WTC11 (cell line): ENCODE data around the gene DNTT. TPM values are rescaled to one million over a fixed set of nuclear protein-coding genes. Genes with fewer than 3 reads are reported as not detected.

Experiments
- ATAC-seq: fragments of 200-7000 bp; cut with Tn5 transposase; 2 replicates; pipeline ENCODE4 v1.10.0; 2021; ENCODE audit warnings: mild to moderate bottlenecking, moderate library complexity
- CTCF ChIA-PET: fragments of 300-600 bp; sonication (Branson Sonifier 250); formaldehyde crosslinking; loops from one replicate; lab custom pipeline; 2021; ENCODE audit warnings: antibody characterized with exemption; lab: Charles Lee
- POLR2A ChIA-PET: fragments of 350-600 bp; sonication (Branson Sonifier 250); formaldehyde crosslinking; loops from one replicate; lab custom pipeline; 2021; ENCODE audit warnings: antibody characterized with exemption; lab: Charles Lee
- DNase-seq: peaks from one replicate; pipeline ENCODE4 v3.0.0; 2021; ENCODE audit warnings: low spot score
- H3K27ac Mint-ChIP-seq: 2 replicates; pipeline ENCODE4 v1.8.0; 2021; ENCODE audit warnings: mixed read lengths
- H3K27me3 Mint-ChIP-seq: 2 replicates; pipeline ENCODE4 v1.8.0; 2021; ENCODE audit warnings: low read depth, mild to moderate bottlenecking, moderate library complexity, mixed read lengths
- H3K36me3 Mint-ChIP-seq: 2 replicates; pipeline ENCODE4 v1.8.0; 2021; ENCODE audit warnings: mixed read lengths
- H3K4me1 Mint-ChIP-seq: 2 replicates; pipeline ENCODE4 v1.8.0; 2022; ENCODE audit warnings: mixed read lengths
- H3K4me3 Mint-ChIP-seq: 2 replicates; pipeline ENCODE4 v1.8.0; 2021; ENCODE audit warnings: mild to moderate bottlenecking, moderate library complexity, mixed read lengths
- H3K9me3 Mint-ChIP-seq: 2 replicates; pipeline ENCODE4 v1.8.0; 2021; ENCODE audit warnings: mixed read lengths
- FOXK1 ChIP-seq: sonication (generic); formaldehyde crosslinking; IDR thresholded peaks from 2 replicates; pipeline ENCODE4 v1.8.0; 2022; ENCODE audit warnings: mild to moderate bottlenecking, moderate library complexity, missing genetic modification reagents
- JAZF1 ChIP-seq: fragments of 250-450 bp; sonication (Bioruptor Pico); IDR thresholded peaks from 2 replicates; pipeline ENCODE4 v1.9.0; 2021; ENCODE audit warnings: moderate library complexity, mild to moderate bottlenecking, inconsistent platforms
- NFYB ChIP-seq: sonication (generic); formaldehyde crosslinking; conservative IDR thresholded peaks from 2 replicates; pipeline ENCODE4 v1.8.0; 2022; ENCODE audit warnings: low read depth, missing genetic modification reagents
- NR1H2 ChIP-seq: sonication (generic); formaldehyde crosslinking; IDR thresholded peaks from 2 replicates; pipeline ENCODE4 v1.9.0; 2021; ENCODE audit warnings: mild to moderate bottlenecking, moderate library complexity, missing genetic modification reagents
- OVOL2 ChIP-seq: fragments of 250-450 bp; sonication (Bioruptor Pico); IDR thresholded peaks from 2 replicates; pipeline ENCODE4 v1.9.0; 2021; ENCODE audit warnings: mild to moderate bottlenecking, borderline replicate concordance
- RELA ChIP-seq: sonication (generic); formaldehyde crosslinking; IDR thresholded peaks from 2 replicates; pipeline ENCODE4 v1.8.1; 2022; ENCODE audit warnings: missing genetic modification reagents, mild to moderate bottlenecking, borderline replicate concordance
- RORB ChIP-seq: fragments of 250-450 bp; sonication (Bioruptor Pico); IDR thresholded peaks from 2 replicates; pipeline ENCODE4 v1.9.0; 2021; ENCODE audit warnings: mild to moderate bottlenecking
- TEAD1 ChIP-seq: sonication (generic); formaldehyde crosslinking; IDR thresholded peaks from 2 replicates; pipeline ENCODE4 v1.8.0; 2022; ENCODE audit warnings: mild to moderate bottlenecking, missing genetic modification reagents
- TP53 ChIP-seq: sonication (generic); formaldehyde crosslinking; IDR thresholded peaks from 2 replicates; pipeline ENCODE4 v1.8.1; 2023; ENCODE audit warnings: mild to moderate bottlenecking, missing genetic modification reagents
- ZNF423 ChIP-seq: fragments of 250-450 bp; sonication (Bioruptor Pico); IDR thresholded peaks from 2 replicates; pipeline ENCODE4 v2.1.2; 2022; ENCODE audit warnings: mild to moderate bottlenecking, moderate library complexity
- total RNA-seq: library from RNA; stranded (reverse); gene quantifications from 3 replicates; pipeline ENCODE4 v1.2.3, GENCODE V29; 2021
- TF ChIP-seq, protein P1 (sequence below): sonication (generic); formaldehyde crosslinking; IDR thresholded peaks from 2 replicates; pipeline ENCODE4 v1.8.1; 2022; ENCODE audit warnings: mild to moderate bottlenecking, missing genetic modification reagents, moderate library complexity, borderline replicate concordance
- TF ChIP-seq, protein P2 (sequence below): fragments of 200-600 bp; IDR thresholded peaks from 2 replicates; pipeline ENCODE4 v1.8.0; 2022; ENCODE audit warnings: antibody characterized with exemption
- TF ChIP-seq, protein P3 (sequence below): sonication (generic); formaldehyde crosslinking; IDR thresholded peaks from 2 replicates; pipeline ENCODE4 v1.8.0; 2022; ENCODE audit warnings: mild to moderate bottlenecking, missing genetic modification reagents
- TF ChIP-seq, protein P4 (sequence below): sonication (generic); formaldehyde crosslinking; IDR thresholded peaks from 2 replicates; pipeline ENCODE4 v1.8.1; 2023; ENCODE audit warnings: mild to moderate bottlenecking, missing genetic modification reagents, moderate library complexity
- TF ChIP-seq, protein P5 (sequence below): fragments of 250-450 bp; sonication (Bioruptor Pico); conservative IDR thresholded peaks from 2 replicates; pipeline ENCODE4 v1.9.0; 2021; ENCODE audit warnings: mild to moderate bottlenecking
- TF ChIP-seq, protein P6 (sequence below): fragments of 250-450 bp; sonication (Bioruptor Pico); IDR thresholded peaks from 2 replicates; pipeline ENCODE4 v1.9.0; 2021; ENCODE audit warnings: moderate library complexity, mild to moderate bottlenecking, inconsistent platforms, borderline replicate concordance
- TF ChIP-seq, protein P7 (sequence below): sonication (generic); formaldehyde crosslinking; IDR thresholded peaks from 2 replicates; pipeline ENCODE4 v1.8.1; 2023; ENCODE audit warnings: mild to moderate bottlenecking, missing genetic modification reagents, moderate library complexity

Gene DNTT
- total RNA-seq, 1 experiment from 2014 or later = not detected

DNA sequence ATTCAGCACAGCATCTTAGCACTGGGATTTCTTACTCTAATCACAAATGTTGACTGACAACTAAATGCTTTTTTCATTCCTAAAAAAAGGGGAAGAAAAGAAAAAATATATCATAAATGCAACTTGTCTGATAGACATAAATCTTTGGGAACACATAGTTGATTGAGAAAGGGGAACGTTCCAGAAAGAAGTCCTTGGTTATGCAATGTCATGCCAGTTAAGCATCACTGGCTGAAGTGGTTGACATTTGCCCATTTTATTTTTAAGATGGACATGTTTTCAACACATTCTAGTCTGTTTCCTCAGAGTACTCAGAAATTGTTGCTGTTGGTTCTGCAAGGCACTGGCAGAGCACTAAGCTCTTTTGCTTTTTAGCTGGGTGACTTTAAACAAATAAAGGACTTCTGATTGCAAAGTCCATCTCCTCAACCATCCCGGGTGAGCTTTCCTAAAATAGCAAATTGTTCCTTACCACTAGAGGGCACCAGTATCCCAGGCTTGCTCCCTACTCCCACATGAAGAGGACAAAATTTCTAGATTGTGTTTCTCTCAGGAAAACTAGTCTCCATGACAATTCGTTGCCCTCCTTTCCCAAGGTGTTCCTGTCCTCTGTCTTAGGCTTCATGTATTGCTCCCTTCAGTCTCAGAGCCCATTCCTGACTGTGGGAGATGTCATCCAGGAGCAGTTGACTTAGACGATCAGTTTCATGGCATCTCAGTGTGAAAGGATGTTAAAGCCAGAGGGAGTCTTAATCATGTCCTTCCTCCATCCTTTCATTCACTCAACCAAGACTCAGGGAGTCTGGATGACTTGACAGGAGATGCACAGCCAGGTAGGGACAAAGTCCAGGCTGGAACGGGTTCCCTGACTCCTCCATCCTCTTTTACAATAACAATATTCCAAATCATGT lies 30.6 kb downstream of the DNTT start:
- CTCF ChIA-PET = interaction anchor here (0.6 to 3.3 kb wide), 41 partner anchors 9 to 435 kb away, joined by 3 to 39 read pairs (median 4); partner anchors contain the start of genes OPALIN and TLL2
- Mint-ChIP-seq H3K4me1 (peaks cover 26% of the 10 kb centered on the region), H3K9me3 (no peaks in the 10 kb centered on the region), H3K36me3 (no peaks in the 10 kb centered on the region), H3K27me3 (peaks cover 4% of the 10 kb centered on the region), H3K27ac (no peak overlapping the region), H3K4me3 (no peak overlapping the region)
- ATAC-seq (peak; percentile 79), DNase-seq (no peak)
- POLR2A ChIA-PET = interaction anchor here (1.0 kb wide), 1 partner anchor 25 kb away, joined by 3 read pairs; no protein-coding TSS in a partner anchor
- TF ChIP-seq JAZF1 (CRISPR knock-in tag) = no peak
- TF ChIP-seq, protein P1, sequence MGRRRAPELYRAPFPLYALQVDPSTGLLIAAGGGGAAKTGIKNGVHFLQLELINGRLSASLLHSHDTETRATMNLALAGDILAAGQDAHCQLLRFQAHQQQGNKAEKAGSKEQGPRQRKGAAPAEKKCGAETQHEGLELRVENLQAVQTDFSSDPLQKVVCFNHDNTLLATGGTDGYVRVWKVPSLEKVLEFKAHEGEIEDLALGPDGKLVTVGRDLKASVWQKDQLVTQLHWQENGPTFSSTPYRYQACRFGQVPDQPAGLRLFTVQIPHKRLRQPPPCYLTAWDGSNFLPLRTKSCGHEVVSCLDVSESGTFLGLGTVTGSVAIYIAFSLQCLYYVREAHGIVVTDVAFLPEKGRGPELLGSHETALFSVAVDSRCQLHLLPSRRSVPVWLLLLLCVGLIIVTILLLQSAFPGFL = no peak
- no peak for TF ChIP-seq TP53 (CRISPR knock-in tag)
- TF ChIP-seq, protein P2, sequence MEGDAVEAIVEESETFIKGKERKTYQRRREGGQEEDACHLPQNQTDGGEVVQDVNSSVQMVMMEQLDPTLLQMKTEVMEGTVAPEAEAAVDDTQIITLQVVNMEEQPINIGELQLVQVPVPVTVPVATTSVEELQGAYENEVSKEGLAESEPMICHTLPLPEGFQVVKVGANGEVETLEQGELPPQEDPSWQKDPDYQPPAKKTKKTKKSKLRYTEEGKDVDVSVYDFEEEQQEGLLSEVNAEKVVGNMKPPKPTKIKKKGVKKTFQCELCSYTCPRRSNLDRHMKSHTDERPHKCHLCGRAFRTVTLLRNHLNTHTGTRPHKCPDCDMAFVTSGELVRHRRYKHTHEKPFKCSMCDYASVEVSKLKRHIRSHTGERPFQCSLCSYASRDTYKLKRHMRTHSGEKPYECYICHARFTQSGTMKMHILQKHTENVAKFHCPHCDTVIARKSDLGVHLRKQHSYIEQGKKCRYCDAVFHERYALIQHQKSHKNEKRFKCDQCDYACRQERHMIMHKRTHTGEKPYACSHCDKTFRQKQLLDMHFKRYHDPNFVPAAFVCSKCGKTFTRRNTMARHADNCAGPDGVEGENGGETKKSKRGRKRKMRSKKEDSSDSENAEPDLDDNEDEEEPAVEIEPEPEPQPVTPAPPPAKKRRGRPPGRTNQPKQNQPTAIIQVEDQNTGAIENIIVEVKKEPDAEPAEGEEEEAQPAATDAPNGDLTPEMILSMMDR = peak; percentile 75

DNA sequence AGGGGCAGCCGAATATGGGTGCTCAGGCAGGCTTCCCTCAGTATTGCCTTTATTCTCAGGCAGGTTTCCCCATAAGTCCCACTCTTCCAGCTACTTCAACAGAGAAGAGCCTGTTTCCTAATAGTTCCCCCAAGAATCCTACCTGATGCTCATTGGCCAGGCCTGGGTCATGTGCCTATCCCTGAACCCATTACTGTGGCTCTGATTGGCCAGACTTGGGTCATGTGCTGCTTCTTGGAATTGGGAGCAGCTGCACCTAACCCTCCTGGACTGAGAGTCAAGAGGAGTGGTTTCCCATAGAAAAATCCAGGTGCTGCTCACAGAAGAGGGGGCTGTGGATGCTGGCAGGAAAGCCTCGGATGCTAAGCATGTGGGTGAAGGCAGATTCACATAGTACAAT lies 32.9 kb downstream of the DNTT start:
- Mint-ChIP-seq H3K27me3 (peaks cover 3% of the 10 kb centered on the region), H3K9me3 (no peaks in the 10 kb centered on the region), H3K36me3 (no peaks in the 10 kb centered on the region), H3K4me1 (peaks cover 42% of the 10 kb centered on the region), H3K4me3 (no peak overlapping the region), H3K27ac (no peak overlapping the region)
- DNase-seq (no peak), ATAC-seq (no peak)
- TF ChIP-seq, protein P3, sequence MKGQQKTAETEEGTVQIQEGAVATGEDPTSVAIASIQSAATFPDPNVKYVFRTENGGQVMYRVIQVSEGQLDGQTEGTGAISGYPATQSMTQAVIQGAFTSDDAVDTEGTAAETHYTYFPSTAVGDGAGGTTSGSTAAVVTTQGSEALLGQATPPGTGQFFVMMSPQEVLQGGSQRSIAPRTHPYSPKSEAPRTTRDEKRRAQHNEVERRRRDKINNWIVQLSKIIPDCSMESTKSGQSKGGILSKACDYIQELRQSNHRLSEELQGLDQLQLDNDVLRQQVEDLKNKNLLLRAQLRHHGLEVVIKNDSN = peak; percentile 70; the same call in 1 of the 2 replicates
- TF ChIP-seq ZNF423 (CRISPR knock-in tag) (no peak), RORB (CRISPR knock-in tag) (no peak)
- TF ChIP-seq, protein P4, sequence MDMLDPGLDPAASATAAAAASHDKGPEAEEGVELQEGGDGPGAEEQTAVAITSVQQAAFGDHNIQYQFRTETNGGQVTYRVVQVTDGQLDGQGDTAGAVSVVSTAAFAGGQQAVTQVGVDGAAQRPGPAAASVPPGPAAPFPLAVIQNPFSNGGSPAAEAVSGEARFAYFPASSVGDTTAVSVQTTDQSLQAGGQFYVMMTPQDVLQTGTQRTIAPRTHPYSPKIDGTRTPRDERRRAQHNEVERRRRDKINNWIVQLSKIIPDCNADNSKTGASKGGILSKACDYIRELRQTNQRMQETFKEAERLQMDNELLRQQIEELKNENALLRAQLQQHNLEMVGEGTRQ = peak; percentile 86
- TF ChIP-seq, protein P5, sequence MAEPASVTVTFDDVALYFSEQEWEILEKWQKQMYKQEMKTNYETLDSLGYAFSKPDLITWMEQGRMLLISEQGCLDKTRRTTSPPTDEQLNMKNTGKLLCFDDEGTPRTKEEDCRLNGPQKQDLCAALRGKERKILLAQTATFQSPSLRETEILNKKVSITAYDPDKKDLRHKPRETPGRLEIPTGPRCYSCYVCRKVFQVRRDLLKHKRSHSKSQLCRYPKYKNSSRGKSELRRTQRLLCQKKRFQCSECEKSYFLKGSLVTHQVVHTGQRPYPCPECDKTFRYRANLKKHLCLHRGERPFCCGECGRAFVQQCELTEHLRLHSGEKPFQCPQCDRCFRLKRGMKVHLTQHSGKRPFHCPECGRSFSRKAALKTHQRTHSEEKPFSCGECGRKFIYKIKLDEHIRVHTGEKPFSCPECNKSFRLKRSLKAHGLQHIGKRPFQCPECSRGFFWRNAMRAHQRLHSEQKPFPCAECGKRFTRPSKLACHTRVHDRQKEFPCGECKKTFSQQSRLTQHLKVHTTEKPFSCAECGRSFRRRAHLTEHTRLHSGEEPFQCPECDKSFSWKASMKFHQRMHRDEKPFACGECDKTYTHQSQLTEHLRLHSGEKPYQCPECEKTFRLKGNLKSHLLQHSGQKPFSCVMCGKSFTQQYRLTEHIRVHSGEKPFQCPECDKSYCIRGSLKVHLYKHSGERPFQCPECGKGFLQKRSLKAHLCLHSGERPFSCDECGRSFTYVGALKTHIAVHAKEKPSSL (CRISPR knock-in tag) = no peak
- ChIA-PET CTCF (interaction anchor here (0.5 to 3.0 kb wide), 5 partner anchors 27 to 108 kb away, joined by 3 to 31 read pairs (median 7); no protein-coding TSS in a partner anchor), POLR2A (no interaction called here)

DNA sequence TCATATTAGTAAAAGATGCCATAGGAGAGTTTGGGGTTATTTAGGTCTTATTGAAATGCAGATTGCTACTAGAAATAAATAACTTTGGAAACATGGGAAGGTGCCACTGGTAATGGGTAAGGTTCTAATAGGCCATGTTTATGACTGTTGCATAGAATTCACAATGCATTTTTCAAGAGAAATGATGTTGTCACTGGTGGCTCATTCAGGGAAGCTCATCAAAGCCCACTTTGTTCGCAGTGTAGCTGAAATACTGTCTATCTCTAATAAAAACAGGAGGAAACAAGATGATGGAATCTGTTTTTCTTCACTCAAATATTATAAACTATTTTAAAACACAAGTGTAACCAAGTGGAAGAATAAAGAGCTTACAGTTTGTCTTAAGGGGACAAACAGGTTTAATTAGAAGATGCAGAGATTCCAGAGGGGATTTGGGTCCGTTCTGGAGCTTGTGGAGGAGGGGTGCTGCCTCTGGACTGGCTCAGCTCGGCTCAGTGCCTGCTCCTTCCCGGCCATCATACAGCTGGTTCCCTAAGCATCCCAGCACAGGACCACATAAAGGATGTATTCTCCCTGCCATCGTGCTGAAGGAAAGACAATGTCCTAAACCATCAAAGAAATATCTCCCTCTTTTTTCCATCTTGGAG lies 34.2 kb downstream of the DNTT start:
- DNase-seq (no peak), ATAC-seq (no peak)
- no peak overlapping the region for H3K27ac Mint-ChIP-seq
- no peak overlapping the region for H3K4me3 Mint-ChIP-seq
- no peaks in the 10 kb centered on the region; the same call in 1 of the 2 replicates for H3K36me3 Mint-ChIP-seq
- CTCF ChIA-PET = interaction anchor here (0.5 to 3.0 kb wide), 11 partner anchors 9 to 321 kb away, joined by 3 to 31 read pairs (median 6); no protein-coding TSS in a partner anchor
- POLR2A ChIA-PET = interaction anchor here (0.9 kb wide), 1 partner anchor 61 kb away, joined by 3 read pairs; no protein-coding TSS in a partner anchor
- H3K4me1 Mint-ChIP-seq = peaks cover 51% of the 10 kb centered on the region
- H3K9me3 Mint-ChIP-seq = no peaks in the 10 kb centered on the region
- H3K27me3 Mint-ChIP-seq = peaks cover 16% of the 10 kb centered on the region
- TF ChIP-seq TEAD1 (CRISPR knock-in tag) (no peak), ZNF423 (CRISPR knock-in tag) (no peak), FOXK1 (no peak), NFYB (CRISPR knock-in tag) (no peak), RELA (CRISPR knock-in tag) (no peak), NR1H2 (no peak), OVOL2 (CRISPR knock-in tag) (no peak)
- TF ChIP-seq, protein P6, sequence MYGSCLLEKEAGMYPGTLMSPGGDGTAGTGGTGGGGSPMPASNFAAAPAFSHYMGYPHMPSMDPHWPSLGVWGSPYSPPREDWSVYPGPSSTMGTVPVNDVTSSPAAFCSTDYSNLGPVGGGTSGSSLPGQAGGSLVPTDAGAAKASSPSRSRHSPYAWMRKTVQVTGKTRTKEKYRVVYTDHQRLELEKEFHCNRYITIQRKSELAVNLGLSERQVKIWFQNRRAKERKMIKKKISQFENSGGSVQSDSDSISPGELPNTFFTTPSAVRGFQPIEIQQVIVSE (CRISPR knock-in tag) = no peak
- TF ChIP-seq, protein P4 = no peak
- TF ChIP-seq, protein P7, sequence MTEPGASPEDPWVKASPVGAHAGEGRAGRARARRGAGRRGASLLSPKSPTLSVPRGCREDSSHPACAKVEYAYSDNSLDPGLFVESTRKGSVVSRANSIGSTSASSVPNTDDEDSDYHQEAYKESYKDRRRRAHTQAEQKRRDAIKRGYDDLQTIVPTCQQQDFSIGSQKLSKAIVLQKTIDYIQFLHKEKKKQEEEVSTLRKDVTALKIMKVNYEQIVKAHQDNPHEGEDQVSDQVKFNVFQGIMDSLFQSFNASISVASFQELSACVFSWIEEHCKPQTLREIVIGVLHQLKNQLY (CRISPR knock-in tag) = no peak
